Activated CD4-positive, alpha-beta T cell treated with anti-CD3 and anti-CD28 coated beads for 24 hours (primary cell): Measurements from ENCODE around the gene KLK11.

Experiments
- DNase-seq, 2 donors: peaks; one replicate each; pipeline ENCODE4 v3.0.0-alpha.2; 2020; ENCODE audit warnings: low read depth in 2 of 2

The KLK11 gene, protein sequence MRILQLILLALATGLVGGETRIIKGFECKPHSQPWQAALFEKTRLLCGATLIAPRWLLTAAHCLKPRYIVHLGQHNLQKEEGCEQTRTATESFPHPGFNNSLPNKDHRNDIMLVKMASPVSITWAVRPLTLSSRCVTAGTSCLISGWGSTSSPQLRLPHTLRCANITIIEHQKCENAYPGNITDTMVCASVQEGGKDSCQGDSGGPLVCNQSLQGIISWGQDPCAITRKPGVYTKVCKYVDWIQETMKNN

DNA sequence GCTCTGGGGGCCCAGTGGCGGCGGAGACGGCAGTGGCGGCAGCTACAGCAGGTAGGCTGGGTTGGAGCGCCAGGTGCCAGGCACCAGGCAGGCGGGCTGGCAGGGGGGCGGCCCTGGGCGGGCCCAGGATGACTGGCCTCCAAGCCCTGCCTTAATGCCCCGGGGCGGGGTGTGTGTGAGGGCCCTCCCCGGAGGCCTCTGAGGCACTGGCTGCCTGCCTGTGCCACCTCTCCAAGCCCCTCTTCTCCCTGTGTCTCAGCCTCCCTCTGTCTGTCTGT, at the start of gene KLK11:
Gene KLK11, minus strand, starts transcription at position 63 of the 278 bp plus-strand sequence. CDS start 985 bp downstream, outside the sequence.
- DNase-seq = no peak

DNA sequence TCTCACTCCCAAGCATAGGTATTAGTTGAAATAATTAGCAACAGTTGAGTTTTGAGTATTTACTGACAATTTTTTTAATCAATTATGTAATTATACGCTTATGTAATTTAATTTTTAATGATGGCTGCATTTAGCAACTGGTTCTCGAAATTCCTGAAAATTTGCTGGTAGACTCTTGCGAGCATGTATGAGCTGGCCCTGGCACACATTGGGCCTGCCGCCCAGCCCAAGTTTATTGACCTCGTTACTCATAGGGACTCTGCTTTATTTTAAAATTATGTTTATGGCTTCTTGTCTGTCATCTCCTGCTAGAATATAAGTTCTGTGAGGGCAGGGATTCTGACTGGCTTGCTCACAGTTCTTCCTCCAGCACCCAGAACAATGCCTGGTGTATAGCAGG, 49.6 kb upstream of the KLK11 start:
- no peak for DNase-seq

DNA sequence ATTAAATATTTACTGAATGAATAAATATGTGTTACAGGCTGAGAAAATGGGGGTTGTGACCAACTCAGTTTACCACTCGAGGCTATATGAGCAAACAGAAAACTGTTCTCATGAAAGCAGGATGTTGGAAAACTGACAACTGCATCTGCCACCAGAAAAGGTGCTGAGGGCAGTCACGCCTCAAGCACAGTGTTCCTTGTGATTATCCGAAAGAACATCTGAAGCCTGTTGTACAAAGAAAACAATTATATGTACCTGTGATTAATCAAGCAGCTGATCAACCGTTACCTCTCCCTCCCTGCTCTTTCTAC, 44.6 kb upstream of the KLK11 start:
- no peak for DNase-seq

DNA sequence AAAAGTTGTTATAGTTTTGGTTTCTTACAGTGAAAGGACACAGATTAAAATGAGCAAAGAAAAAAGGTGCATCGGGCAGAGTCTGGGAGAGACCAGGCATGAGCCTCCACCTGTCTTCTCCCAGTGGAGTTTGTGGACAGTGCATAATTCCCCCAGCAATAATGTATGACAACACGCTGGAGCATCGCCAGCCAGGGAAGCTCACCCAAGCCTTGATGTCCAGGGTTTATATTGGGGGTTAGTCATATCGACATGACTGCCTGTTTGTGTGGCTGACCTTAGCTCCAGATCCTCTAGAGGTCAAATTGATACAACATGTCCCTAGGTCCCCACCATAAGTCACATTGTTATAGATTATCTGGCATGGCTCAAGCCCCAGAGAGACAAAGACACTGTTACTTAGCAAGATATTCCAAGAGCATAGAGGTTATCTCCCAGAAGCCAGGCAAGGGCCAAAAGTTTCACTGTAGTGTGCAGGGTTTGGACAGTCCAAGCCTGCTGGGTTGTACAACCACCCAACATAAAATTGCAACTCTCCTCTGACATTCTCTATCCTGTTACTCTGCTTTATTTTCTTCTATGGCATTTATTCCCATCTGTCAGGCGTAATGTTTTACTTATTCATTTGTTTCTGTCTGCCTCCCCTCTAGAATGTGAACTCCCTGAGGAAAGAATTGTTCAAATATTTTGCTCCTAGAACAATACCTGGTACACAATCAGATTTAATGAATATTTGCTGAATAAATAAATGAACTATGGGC, 44.1 kb upstream of the KLK11 start:
- no peak for DNase-seq

DNA sequence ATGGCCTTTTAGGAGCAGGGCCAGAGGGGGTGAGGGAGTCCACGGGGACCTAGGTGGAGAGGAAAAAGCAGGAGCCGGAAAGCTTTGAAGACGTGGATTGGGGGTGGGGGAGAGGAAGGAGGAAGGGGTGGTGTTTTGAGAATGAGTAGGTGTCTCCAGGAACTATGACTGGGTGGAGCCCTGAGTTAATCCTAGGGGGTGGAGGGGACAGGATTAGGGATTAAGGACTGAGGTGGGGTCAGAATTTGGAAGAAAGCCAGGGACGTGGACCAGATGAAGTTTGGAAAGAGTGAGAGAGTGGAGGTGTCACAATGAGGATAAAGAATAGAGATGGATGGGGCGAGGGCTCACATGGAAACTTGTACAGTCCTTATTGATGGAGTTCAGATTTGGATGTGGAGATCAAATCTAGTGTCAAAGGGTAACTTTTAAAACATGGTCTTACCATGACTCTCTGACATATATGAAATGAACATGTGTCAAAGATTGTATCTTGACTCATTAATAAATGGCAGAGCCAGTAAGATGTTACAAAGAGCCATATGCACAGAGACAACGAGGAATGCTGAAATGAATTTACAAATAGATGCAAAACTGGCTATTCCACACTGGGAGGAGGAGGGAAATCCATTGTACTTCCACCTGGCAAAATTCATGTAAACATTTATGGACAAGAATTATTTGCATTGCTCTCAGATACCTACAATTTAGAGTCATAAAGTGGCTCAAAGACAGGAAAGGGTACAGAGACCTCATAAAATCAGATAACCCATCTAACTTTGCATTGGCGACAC, 40.2 kb upstream of the KLK11 start:
- no peak for DNase-seq

DNA sequence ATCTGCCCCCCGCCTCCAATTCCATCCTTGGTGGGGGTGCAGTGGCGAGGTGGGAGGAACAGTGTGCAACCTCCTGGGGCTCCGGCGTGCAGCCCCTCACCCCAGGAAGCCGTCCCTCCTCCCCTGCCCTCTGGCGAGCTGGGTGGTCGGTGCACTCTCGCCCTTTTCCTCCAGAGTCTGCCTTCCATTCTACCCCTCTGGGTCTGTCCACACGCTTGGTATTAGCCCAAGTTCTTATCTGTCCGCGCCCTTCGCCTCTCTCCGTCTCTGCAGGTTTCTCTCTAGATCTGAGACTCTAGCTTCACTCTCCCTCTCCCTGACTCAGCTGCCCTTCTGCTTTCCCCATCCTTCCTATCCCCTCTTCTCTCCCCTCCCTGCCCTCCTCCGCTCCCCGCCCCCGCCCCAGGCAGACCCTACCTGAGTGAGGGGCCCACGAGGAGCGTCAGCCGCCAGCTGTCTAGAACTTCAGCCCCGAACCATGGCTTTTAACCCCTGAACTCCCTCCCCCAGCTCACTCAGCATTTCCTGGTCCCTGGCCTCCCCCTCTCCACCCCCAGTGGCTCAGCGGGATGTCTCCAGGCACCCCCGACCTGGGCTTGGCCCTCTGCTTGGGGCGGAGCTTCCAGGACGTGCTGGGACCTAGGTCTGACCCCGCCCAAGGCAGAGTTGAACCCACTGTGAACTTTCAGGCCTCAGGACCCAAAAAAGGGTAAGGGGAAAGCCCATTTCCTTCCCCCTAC, 39.0 kb upstream of the KLK11 start:
- DNase-seq = no peak

DNA sequence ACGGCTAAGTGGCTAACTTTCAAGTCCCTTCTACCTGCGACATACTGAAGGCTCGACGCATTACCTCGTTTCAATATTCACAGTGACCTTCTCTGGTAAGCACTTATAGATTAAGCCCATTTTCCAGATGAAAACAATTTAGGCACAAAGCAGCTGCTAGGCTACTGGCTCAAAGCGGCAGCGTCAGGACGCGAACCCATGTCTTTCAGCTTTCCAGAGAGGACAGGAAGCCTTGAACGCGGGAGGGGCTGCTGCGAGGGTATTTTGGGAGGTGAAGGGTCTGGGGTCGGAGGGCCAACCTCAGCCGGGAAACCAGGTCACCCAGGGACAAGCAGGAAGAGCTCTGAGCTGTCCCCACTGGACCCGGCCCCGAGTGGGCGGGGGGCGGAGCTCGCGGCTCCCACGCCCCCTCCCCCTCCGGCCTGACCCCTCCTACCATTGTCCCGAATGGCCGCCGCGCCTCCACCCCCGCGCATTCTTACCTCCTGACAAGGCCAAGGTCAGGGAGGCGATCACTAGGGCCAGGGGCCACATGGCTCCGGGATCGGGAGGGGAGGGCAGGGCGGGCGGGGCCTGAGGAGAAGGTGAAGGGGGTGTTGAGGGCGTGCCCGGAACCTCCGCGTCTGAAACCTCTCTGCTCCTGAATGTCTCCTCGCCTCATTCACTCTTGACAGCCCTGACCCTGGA, 38.3 kb upstream of the KLK11 start, which contains the start of gene KLK13:
Gene KLK13, minus strand, starts transcription at position 559 of the 687 bp plus-strand sequence. Its CDS starts 25 bp downstream, at position 534.
- no peak for DNase-seq

DNA sequence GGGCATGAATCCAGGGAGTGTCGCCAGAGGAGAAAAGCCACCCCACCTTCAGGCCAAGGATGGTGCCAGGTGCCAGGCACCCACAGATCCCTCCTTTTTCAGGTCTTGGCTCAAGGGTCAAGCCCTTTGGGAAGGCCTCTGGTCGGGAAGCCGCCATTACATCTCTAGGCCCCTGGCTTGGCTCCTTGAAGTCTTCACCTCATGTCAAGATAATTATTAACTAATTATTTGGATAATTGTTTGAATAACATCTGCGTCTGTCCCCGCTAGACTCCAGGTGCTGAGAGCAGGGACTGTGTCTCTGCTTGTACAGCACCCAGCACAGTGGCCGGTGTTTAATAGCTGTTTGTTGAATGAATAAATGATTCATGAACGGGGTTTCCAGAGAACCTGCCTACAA, 37.2 kb upstream of the KLK11 start:
- no peak for DNase-seq

DNA sequence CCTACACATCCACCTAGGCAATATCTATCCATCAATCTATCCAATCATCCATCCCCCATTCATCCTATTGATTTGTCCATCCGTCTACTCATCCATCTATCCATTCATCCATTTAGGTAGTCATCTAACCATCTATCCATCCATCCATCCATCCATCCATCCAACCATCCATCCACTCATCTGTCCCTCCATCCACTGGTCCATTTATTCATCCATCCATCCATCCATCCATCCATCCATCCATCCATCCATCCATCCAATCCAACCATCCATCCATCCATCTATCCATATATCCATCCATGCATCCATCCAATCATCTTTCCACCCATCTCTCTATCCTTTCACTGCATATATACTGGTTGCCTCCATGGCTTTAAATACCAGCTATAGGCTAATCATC, 34.6 kb upstream of the KLK11 start:
- no peak for DNase-seq

DNA sequence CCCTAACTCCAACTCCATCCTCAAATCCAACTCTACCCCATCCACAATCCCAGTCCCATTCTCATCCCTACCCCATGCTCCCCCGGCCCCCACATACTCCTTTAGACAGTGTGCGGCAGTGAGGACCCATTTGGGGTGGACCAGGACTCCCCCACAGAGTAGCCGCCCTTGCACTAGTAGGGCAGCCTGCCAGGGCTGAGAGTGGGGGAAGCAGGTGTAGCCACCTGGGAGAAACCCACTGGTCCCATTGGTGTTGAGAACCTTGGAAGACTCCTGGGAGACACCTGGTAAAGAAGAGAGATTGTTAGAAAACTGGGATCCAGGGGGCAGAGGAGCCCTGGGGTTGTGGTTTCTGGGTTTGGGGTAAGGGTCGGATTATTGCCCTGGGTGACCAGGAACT, 33.9 kb upstream of the KLK11 start:
- DNase-seq = no peak

DNA sequence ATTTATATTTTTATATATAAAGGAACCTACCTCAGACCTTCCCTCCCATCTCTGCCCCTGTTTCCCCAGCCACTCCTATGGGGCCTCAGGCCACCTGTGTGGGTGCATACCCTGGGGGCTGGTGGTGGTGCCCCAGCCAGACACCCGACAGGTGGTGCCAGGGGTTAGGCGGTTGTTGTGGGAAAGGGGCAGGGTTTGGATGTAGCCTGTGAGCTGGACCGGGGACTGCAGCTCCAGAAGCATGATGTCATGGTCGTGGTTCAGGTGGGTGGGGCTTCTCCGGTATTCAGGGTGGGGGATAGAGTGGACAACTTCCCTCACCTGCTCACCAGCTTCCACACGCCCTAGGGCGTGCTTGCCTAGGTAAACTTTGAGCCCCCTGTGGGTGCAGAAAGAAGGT, 33.3 kb upstream of the KLK11 start:
- no peak for DNase-seq

DNA sequence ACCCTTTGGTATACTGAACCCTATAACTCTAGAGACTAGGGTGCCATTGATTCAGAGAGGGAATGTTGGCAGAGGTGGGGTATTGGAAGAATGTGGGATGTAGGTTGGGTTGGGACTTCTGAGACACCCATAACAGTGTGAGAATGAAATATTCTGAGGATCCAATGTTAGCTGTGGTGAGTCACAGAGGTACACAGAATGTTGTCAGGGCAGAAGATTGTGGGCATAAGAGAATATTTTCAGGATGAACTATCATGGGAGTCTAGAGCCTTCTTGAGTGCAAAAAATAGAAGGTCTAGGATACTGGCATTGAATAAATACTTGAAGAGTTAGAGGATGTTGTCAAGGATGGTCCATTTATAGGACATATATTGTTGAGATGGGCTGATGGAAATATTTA, 29.4 kb upstream of the KLK11 start:
- no peak for DNase-seq

DNA sequence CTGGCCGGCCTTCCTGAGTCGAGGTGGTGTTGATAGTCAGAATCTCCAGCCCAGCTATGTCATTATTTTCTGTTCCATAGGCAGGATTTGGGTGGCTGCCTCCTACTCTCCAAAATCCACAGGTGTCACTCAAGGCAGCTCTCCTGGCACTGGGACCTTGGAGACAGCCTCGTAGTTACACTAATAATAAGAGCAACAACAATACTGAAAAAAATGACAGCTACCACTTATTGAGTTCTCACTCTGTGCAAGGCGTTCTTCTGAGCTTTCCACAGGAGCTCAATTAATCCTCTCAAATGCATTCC, 20.6 kb upstream of the KLK11 start:
- no peak for DNase-seq

DNA sequence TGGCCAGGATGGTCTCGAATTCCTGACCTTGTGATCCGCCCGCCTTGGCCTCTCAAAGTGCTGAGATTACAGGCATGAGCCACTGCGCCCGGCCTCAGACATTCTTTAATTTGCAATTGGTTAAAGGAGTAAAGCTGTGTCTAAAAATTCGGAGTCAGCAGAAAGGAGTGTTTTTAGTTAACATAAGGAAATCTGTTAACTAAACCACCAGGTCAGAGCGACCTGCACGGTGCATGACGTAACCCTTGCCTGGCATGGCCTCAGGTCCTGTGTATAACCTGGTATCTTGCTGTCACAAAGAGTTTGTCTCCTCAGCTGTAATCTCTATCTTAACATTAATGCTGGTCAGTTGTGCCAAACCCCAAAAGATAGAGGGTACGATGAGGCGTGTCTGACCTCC, 17.9 kb upstream of the KLK11 start:
- DNase-seq = no peak

DNA sequence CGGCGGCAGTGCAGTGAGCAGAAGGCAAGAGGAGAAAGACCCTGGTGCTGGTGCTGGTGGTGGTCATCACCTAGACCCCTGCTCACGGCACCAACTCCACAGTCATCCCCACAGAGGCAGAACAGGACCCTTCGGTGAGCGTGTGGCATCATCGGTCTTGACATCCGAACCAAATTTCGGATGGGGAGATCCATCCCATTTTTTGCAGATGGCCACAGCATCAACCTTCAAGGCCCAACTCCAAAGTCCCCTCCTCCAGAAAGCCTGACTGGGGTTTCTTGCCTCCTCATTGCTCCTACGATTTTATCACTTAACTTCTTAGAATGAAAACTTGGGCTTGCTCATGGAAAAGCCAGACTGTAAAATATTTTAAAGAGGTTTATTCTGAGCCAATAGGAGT, 17.1 kb upstream of the KLK11 start:
- DNase-seq = no peak

DNA sequence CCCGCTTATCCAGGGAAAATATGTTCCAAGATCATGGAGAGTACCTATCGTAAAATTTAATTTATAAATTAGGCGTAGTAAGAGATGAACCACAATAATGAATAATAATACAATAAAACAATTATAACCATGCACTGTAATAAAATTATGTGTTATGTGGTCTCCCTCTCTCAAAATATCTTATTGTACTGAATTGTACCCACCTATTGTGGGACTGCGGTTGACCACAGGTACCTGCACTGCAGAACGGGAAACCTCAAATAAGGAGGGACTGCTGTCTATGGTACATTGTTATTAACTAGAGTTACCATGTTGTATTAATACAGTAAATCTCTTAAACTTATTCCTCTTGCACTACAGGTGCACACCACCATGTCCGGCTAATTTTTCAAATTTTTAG, 13.7 kb upstream of the KLK11 start:
- no peak for DNase-seq

DNA sequence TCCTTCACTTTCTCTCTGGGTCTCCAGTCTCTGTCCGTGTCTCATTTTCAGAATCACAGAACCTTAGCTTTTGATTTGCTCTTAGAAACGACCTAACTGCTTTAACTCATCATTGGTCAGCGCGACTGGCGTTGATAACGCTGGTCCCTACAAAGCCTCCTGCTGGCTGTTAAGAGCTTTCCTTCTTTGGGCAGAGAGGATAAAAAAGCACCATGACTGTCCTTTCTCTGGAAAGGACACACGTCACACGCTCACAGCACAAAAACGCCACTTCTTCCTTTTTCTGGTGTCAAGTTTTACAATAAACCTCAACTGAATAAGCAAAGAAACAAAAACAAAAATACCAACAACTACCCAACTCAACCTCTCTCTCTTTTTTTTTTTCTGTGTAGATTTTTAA, 10.1 kb upstream of the KLK11 start:
- DNase-seq = no peak

DNA sequence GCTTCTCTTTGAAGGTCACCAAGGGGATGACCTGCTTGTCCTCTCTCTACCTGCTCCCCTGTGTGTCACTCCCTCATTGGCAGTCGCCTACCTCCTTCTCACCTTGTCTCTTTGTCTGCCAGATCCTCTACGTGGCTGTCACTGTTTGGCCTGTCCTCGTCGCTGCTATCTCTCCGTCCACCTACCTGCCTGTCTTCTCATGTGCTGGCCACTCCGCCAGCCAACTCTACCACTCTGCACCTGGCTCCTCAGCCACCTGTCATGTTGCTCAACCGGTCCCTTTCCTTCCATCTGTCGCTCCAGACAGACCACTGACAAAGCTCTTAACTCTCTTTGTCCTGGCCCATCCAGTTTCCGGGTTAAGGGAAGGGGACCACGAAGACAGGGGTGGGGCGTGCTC, 8.3 kb upstream of the KLK11 start, which contains the start of gene KLK12:
Gene KLK12, minus strand, starts transcription at position 299 of the 400 bp plus-strand sequence. CDS start 381 bp downstream, outside the sequence.
- DNase-seq = no peak

DNA sequence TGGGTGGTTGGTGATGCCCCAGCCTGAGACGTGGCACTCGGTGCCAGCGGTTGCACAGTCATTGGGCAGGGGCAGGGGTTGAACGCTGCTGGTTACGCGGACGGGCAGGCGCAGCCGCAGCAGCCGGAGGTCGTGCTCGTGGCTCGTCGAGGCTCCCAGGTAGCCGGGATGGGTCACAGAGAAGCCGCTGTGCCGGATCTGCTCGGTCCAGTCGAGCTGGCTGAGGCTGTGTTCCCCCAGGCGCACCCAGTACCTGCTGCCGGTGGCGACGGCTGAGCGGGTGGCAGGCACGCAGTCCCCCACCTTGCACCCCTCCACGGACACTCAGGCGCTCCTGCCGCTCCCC, 5.4 kb upstream of the KLK11 start:
- no peak for DNase-seq

DNA sequence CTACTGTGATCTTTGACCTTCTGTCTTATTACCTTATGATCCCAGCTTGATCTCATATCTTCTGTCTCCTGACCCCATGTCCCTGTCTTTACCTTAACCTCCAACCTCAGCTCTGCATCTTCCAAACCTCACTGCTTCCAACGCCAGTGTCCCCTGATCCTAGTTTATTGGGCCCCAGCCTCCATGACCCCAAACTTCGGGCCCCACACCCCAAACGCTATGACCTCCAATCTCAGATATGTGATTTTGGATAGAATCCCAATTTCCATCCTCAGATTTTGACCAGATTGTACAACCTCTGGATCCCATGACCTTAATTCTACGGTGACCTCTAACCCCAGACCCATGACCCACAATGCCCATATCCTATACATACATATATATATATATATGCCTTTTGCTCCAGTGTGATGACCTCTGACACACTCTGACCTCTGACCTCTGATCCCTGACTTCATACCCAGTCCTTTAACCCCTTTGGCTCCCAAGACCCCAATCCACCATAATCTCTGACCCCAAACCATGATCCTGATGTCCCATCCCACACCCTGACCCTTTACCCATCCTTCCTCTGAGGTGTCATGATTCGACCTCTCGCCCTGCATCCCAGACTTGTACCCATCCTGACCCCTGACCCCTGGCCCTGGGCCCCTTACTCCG, 4.9 kb upstream of the KLK11 start:
- DNase-seq = no peak

DNA sequence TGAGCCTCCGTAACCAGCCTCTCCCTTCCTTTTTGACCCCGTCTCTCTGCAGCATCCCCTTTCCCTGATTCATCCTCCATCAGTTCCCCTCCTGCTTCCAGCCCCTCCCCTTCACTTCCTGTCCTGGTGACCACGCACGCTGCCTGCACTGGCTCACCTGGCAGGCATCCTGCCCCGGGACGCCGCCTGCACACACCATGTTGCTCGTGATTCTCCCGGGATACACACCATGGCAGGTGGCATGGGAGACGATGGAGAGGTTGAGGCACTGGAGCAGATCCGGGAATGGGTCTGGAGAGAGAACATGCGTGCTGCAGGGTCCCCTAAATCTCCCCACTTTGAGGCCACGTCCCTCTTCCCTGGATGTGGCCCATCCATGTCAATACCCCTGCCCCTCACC, 4.2 kb upstream of the KLK11 start:
- no peak for DNase-seq
